ENCODE data around the gene PARD3. TPM values are rescaled to one million over a fixed set of nuclear protein-coding genes. Genes with fewer than 3 reads are reported as not detected.

PARD3 gene
- total and polyA plus RNA-seq, 2 donors from 2014 or later, result 21.1 to 47.5 TPM

DNA sequence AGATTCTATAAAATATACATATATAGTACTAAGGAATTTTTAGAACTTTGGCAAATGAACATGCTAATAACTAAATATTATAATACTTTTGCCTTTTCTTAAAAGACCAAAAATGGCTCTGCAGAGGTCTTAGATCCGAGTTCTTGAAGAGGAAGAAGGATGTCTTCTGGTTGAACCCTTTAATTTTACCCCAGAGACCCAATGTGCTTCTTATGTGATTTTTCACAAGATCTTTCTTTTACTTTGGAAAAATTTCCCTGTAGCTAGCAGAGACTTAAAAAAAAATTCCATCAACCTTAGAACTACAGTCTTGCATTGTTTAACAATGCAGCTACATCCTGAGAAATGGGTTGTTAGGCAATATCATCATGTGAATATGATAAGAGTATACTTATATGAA, 663.2 kb downstream of the PARD3 start:
- H3K36me3 ChIP-seq (ENCODE audit: control insufficient read depth in 2 of 3, insufficient read depth in 3 of 3, low read length in 3 of 3), result no peaks in the 10 kb centered on the region
- H3K4me1 ChIP-seq (ENCODE audit: control insufficient read depth in 2 of 3, insufficient read depth in 2 of 3, low read depth in 1 of 3, low read length in 3 of 3), result no peaks in the 10 kb centered on the region
- DNase-seq (no peak), FAIRE-seq (no peak)
- intact Hi-C loops (cut with DNase I), result no loop called here
- TF ChIP-seq, protein P1, sequence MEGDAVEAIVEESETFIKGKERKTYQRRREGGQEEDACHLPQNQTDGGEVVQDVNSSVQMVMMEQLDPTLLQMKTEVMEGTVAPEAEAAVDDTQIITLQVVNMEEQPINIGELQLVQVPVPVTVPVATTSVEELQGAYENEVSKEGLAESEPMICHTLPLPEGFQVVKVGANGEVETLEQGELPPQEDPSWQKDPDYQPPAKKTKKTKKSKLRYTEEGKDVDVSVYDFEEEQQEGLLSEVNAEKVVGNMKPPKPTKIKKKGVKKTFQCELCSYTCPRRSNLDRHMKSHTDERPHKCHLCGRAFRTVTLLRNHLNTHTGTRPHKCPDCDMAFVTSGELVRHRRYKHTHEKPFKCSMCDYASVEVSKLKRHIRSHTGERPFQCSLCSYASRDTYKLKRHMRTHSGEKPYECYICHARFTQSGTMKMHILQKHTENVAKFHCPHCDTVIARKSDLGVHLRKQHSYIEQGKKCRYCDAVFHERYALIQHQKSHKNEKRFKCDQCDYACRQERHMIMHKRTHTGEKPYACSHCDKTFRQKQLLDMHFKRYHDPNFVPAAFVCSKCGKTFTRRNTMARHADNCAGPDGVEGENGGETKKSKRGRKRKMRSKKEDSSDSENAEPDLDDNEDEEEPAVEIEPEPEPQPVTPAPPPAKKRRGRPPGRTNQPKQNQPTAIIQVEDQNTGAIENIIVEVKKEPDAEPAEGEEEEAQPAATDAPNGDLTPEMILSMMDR (IDR thresholded peaks at IDR 0.05; ENCODE audit: borderline replicate concordance, extremely low read depth, insufficient read depth), result no peak
- H3K27me3 ChIP-seq (ENCODE audit: control insufficient read depth, insufficient read depth, low read length), result no peaks in the 10 kb centered on the region
- H3K9ac ChIP-seq (ENCODE audit: low read length in 3 of 3), result no peak overlapping the region
- H3K9me3 ChIP-seq (ENCODE audit: control insufficient read depth in 2 of 3, insufficient read depth in 1 of 3, low read length in 3 of 3), result no peaks in the 10 kb centered on the region
- H3K4me3 ChIP-seq (ENCODE audit: low read length in 3 of 3), result no peak overlapping the region
- H3K27ac ChIP-seq (ENCODE audit: low read depth in 2 of 2, low read length in 2 of 2), result no peak overlapping the region

DNA sequence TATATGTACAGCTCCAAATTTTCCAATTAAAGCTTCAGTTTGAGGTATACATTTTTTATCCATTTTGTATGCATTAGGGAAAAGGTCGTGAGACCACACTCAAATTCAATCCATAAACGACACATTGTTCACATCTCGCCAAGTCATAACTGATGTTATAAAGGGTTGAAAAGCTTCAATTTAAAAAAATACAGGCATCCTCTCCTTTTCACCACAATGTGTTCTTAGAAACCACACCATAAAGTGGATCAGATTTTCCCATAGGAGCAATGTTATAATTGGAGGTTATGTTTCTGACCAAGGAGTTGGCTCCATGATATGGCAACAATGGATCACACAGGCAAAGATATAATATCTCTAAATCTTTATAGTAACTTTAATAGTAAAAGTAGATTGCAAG, 663.6 kb downstream of the PARD3 start:
- TF ChIP-seq, protein P1 (IDR thresholded peaks at IDR 0.05; ENCODE audit: borderline replicate concordance, extremely low read depth, insufficient read depth), result no peak
- H3K9me3 ChIP-seq (ENCODE audit: control insufficient read depth in 2 of 3, insufficient read depth in 1 of 3, low read length in 3 of 3), result no peaks in the 10 kb centered on the region
- no peak for FAIRE-seq
- intact Hi-C loops (cut with DNase I), result no loop called here
- H3K27ac ChIP-seq (ENCODE audit: low read depth in 2 of 2, low read length in 2 of 2), result no peak overlapping the region
- H3K36me3 ChIP-seq (ENCODE audit: control insufficient read depth in 2 of 3, insufficient read depth in 3 of 3, low read length in 3 of 3), result no peaks in the 10 kb centered on the region
- no peaks in the 10 kb centered on the region for H3K4me1 ChIP-seq (ENCODE audit: control insufficient read depth in 2 of 3, insufficient read depth in 2 of 3, low read depth in 1 of 3, low read length in 3 of 3)
- H3K4me3 ChIP-seq (ENCODE audit: low read length in 3 of 3), result no peak overlapping the region
- no peak for DNase-seq
- no peaks in the 10 kb centered on the region for H3K27me3 ChIP-seq (ENCODE audit: control insufficient read depth, insufficient read depth, low read length)
- H3K9ac ChIP-seq (ENCODE audit: low read length in 3 of 3), result no peak overlapping the region

DNA sequence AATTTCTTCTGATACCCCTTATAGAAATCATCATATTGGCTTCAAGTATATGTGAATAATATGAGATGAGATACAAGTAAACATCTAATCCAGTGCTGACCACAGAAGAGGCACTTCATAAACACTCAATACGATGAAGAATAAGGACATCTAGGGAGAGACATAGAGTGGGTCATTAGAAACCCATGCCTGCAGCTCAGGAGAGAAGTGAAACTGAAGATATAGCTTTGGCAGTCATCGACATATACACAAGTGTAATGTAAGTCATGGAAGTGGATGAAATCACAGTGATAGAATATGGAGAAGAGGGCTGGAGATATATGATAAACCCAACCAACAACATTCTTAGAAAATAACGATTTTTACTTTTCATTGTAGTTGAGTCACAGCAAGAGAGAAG, 665.0 kb downstream of the PARD3 start:
- no peaks in the 10 kb centered on the region for H3K9me3 ChIP-seq (ENCODE audit: control insufficient read depth in 2 of 3, insufficient read depth in 1 of 3, low read length in 3 of 3)
- DNase-seq (no peak), FAIRE-seq (no peak)
- TF ChIP-seq, protein P1 (IDR thresholded peaks at IDR 0.05; ENCODE audit: borderline replicate concordance, extremely low read depth, insufficient read depth), result no peak
- intact Hi-C loops (cut with DNase I), result no loop called here
- no peak overlapping the region for H3K9ac ChIP-seq (ENCODE audit: low read length in 3 of 3)
- no peaks in the 10 kb centered on the region for H3K27me3 ChIP-seq (ENCODE audit: control insufficient read depth, insufficient read depth, low read length)
- no peaks in the 10 kb centered on the region for H3K4me1 ChIP-seq (ENCODE audit: control insufficient read depth in 2 of 3, insufficient read depth in 2 of 3, low read depth in 1 of 3, low read length in 3 of 3)
- H3K27ac ChIP-seq (ENCODE audit: low read depth in 2 of 2, low read length in 2 of 2), result no peak overlapping the region
- no peaks in the 10 kb centered on the region for H3K36me3 ChIP-seq (ENCODE audit: control insufficient read depth in 2 of 3, insufficient read depth in 3 of 3, low read length in 3 of 3)
- H3K4me3 ChIP-seq (ENCODE audit: low read length in 3 of 3), result no peak overlapping the region

DNA sequence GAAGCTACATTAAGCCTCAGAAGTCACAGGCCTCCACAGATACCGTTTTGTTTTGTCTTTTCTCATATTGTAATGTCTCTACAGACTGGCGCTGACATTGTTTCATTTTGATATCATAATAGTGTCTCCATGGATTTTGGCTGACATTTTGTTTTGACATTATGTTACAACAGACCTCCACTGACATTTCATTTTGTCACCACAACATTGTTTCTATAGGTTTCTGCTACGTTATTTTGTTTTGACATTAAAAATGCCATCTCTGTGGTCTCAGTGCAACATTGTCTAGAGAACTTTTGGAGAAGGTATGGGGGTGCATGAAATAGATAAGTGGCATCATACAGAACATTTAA, 666.8 kb downstream of the PARD3 start:
- Histone ChIP-seq H3K27ac (ENCODE audit: low read depth in 2 of 2, low read length in 2 of 2) (no peak overlapping the region), H3K4me3 (ENCODE audit: low read length in 3 of 3) (no peak overlapping the region), H3K36me3 (ENCODE audit: control insufficient read depth in 2 of 3, insufficient read depth in 3 of 3, low read length in 3 of 3) (no peaks in the 10 kb centered on the region), H3K27me3 (ENCODE audit: control insufficient read depth, insufficient read depth, low read length) (no peaks in the 10 kb centered on the region), H3K9me3 (ENCODE audit: control insufficient read depth in 2 of 3, insufficient read depth in 1 of 3, low read length in 3 of 3) (no peaks in the 10 kb centered on the region), H3K4me1 (ENCODE audit: control insufficient read depth in 2 of 3, insufficient read depth in 2 of 3, low read depth in 1 of 3, low read length in 3 of 3) (no peaks in the 10 kb centered on the region), H3K9ac (ENCODE audit: low read length in 3 of 3) (no peak overlapping the region)
- TF ChIP-seq, protein P1 (IDR thresholded peaks at IDR 0.05; ENCODE audit: borderline replicate concordance, extremely low read depth, insufficient read depth), result no peak
- DNase-seq, result no peak
- intact Hi-C loops (cut with DNase I), result no loop called here
- no peak for FAIRE-seq

Data from kidney (tissue), 14 donors.